T-helper 1 cell treated with Interleukin-12 subunit alpha and Interleukin-12 subunit beta and Interleukin-4 antibody, amounts not matched to agents 30 μg/mL and 1 μg/mL, for 36 hours (primary cell): ENCODE results near the gene TBC1D20.

Experiments
- H3K27ac Mint-ChIP-seq: one replicate; pipeline ENCODE4 v1.8.0; 2021; ENCODE audit warnings: mild to moderate bottlenecking, mixed read lengths
- H3K27me3 Mint-ChIP-seq: one replicate; pipeline ENCODE4 v1.8.0; 2021; ENCODE audit warnings: low read depth, mixed read lengths
- H3K36me3 Mint-ChIP-seq: one replicate; pipeline ENCODE4 v1.8.0; 2021; ENCODE audit warnings: low read depth, mixed read lengths
- H3K4me1 Mint-ChIP-seq: one replicate; pipeline ENCODE4 v1.8.0; 2021; ENCODE audit warnings: low read depth, mixed read lengths
- H3K4me3 Mint-ChIP-seq: one replicate; pipeline ENCODE4 v1.8.0; 2021; ENCODE audit warnings: mild to moderate bottlenecking, moderate library complexity, mixed read lengths
- H3K9me3 Mint-ChIP-seq: one replicate; pipeline ENCODE4 v1.8.0; 2021; ENCODE audit warnings: mixed read lengths

Gene TBC1D20

GRCh38 chr20:408843-409696 is 53.3 kb downstream of the TBC1D20 start:
- H3K4me3 Mint-ChIP-seq = peak overlapping the region; percentile 98
- no peaks in the 10 kb centered on the region for H3K9me3 Mint-ChIP-seq
- H3K4me1 Mint-ChIP-seq = peaks cover 50% of the 10 kb centered on the region
- H3K36me3 Mint-ChIP-seq = peaks cover 41% of the 10 kb centered on the region
- H3K27me3 Mint-ChIP-seq = no peaks in the 10 kb centered on the region
- peak overlapping the region; percentile 87 for H3K27ac Mint-ChIP-seq

- no peaks in the 10 kb centered on the region for H3K27me3 Mint-ChIP-seq
- H3K36me3 Mint-ChIP-seq = peaks cover 37% of the 10 kb centered on the region
- peak within 1 kb of the TSS; percentile 98 for H3K4me3 Mint-ChIP-seq
- H3K27ac Mint-ChIP-seq = peak within 1 kb of the TSS; percentile 96
- H3K9me3 Mint-ChIP-seq = peaks cover 8% of the 10 kb centered on the region
- H3K4me1 Mint-ChIP-seq = peaks cover 47% of the 10 kb centered on the region
Observed at GRCh38 chr20:407953-408842, 54.1 kb downstream of the TBC1D20 start, which contains the start of gene RBCK1. RBCK1 (plus strand) TSS chr20:408299; CDS start chr20:408758, 459 bp downstream.

- Mint-ChIP-seq H3K27ac (peak overlapping the region; percentile 96), H3K4me1 (peaks cover 48% of the 10 kb centered on the region)
Observed at GRCh38 chr20:407133-407952, 55.0 kb downstream of the TBC1D20 start.

GRCh38 chr20:406200-407132 is 55.9 kb downstream of the TBC1D20 start:
- H3K4me1 Mint-ChIP-seq = peaks cover 51% of the 10 kb centered on the region
- no peaks in the 10 kb centered on the region for H3K27me3 Mint-ChIP-seq
- H3K4me3 Mint-ChIP-seq = peak overlapping the region; percentile 92
- peak overlapping the region; percentile 96 for H3K27ac Mint-ChIP-seq
- peaks cover 10% of the 10 kb centered on the region for H3K9me3 Mint-ChIP-seq
- peaks cover 23% of the 10 kb centered on the region for H3K36me3 Mint-ChIP-seq

More at GRCh38 chr20:407133-407952, 55.0 kb downstream of the TBC1D20 start:
- Mint-ChIP-seq H3K9me3 (peaks cover 10% of the 10 kb centered on the region), H3K4me3 (peak overlapping the region; percentile 92), H3K36me3 (peaks cover 31% of the 10 kb centered on the region), H3K27me3 (no peaks in the 10 kb centered on the region)

GRCh38 chr20:404088-404487 is 58.2 kb downstream of the TBC1D20 start:
- Mint-ChIP-seq H3K9me3 (peaks cover 10% of the 10 kb centered on the region), H3K27ac (no peak overlapping the region), H3K4me3 (no peak overlapping the region), H3K27me3 (no peaks in the 10 kb centered on the region), H3K36me3 (peaks cover 4% of the 10 kb centered on the region), H3K4me1 (peaks cover 36% of the 10 kb centered on the region)

GRCh38 chr20:403582-403957 is 58.8 kb downstream of the TBC1D20 start:
- Mint-ChIP-seq H3K9me3 (peaks cover 10% of the 10 kb centered on the region), H3K36me3 (peaks cover under 1% of the 10 kb centered on the region), H3K4me3 (no peak overlapping the region), H3K4me1 (peaks cover 34% of the 10 kb centered on the region), H3K27me3 (no peaks in the 10 kb centered on the region), H3K27ac (no peak overlapping the region)

- no peak overlapping the region for H3K4me3 Mint-ChIP-seq
- H3K27ac Mint-ChIP-seq = peak overlapping the region; percentile 55
Observed at GRCh38 chr20:402898-403581, 59.3 kb downstream of the TBC1D20 start.

GRCh38 chr20:402496-402885 is 59.8 kb downstream of the TBC1D20 start:
- Mint-ChIP-seq H3K4me3 (no peak overlapping the region), H3K27ac (no peak overlapping the region), H3K36me3 (peaks cover 5% of the 10 kb centered on the region)

More at GRCh38 chr20:402898-403581, 59.3 kb downstream of the TBC1D20 start:
- Mint-ChIP-seq H3K9me3 (peaks cover 10% of the 10 kb centered on the region), H3K27me3 (no peaks in the 10 kb centered on the region), H3K36me3 (peaks cover 2% of the 10 kb centered on the region), H3K4me1 (peaks cover 34% of the 10 kb centered on the region)

GRCh38 chr20:401682-402495 is 60.4 kb downstream of the TBC1D20 start:
- H3K4me3 Mint-ChIP-seq = no peak overlapping the region
- peak overlapping the region; percentile 31 for H3K27ac Mint-ChIP-seq
- peaks cover 7% of the 10 kb centered on the region for H3K36me3 Mint-ChIP-seq
- no peaks in the 10 kb centered on the region for H3K27me3 Mint-ChIP-seq
- peaks cover 27% of the 10 kb centered on the region for H3K4me1 Mint-ChIP-seq
- H3K9me3 Mint-ChIP-seq = peaks cover 10% of the 10 kb centered on the region

More at GRCh38 chr20:402496-402885, 59.8 kb downstream of the TBC1D20 start:
- H3K9me3 Mint-ChIP-seq = peaks cover 10% of the 10 kb centered on the region
- H3K4me1 Mint-ChIP-seq = peaks cover 33% of the 10 kb centered on the region
- H3K27me3 Mint-ChIP-seq = no peaks in the 10 kb centered on the region

GRCh38 chr20:400454-401275 is 61.7 kb downstream of the TBC1D20 start:
- Mint-ChIP-seq H3K4me3 (no peak overlapping the region), H3K27me3 (no peaks in the 10 kb centered on the region), H3K4me1 (peaks cover 25% of the 10 kb centered on the region), H3K27ac (peak overlapping the region; percentile 10), H3K9me3 (peaks cover 10% of the 10 kb centered on the region), H3K36me3 (peaks cover 7% of the 10 kb centered on the region)

- no peaks in the 10 kb centered on the region for H3K27me3 Mint-ChIP-seq
- H3K36me3 Mint-ChIP-seq = peaks cover 10% of the 10 kb centered on the region
- no peak overlapping the region for H3K27ac Mint-ChIP-seq
- H3K4me3 Mint-ChIP-seq = no peak overlapping the region
- peaks cover 22% of the 10 kb centered on the region for H3K4me1 Mint-ChIP-seq
- peaks cover 10% of the 10 kb centered on the region for H3K9me3 Mint-ChIP-seq
Observed at GRCh38 chr20:400128-400453, 62.2 kb downstream of the TBC1D20 start.
